PFSK-1 (cell line): ENCODE measurements around the gene TSPAN33.

Source experiments
- FOXP2 ChIP-seq: optimal IDR thresholded peaks from 2 replicates; pipeline ENCODE3; 2011; ENCODE audit warnings: borderline replicate concordance, control low read depth, inconsistent platforms; ENCODE audit not compliant: insufficient read depth; ENCODE audit errors: extremely low read length, extremely low read depth
- POLR2AphosphoS5 ChIP-seq: IDR thresholded peaks from 2 replicates; pipeline ENCODE4 v1.6.1; 2012; ENCODE audit warnings: low read depth, mild to moderate bottlenecking, control low read depth, low read length, moderate library complexity
- SIN3A ChIP-seq: IDR thresholded peaks from 2 replicates; pipeline ENCODE4 v1.6.1; 2012; ENCODE audit warnings: mild to moderate bottlenecking, low read length, moderate library complexity, borderline replicate concordance; ENCODE audit not compliant: insufficient read depth
- TAF1 ChIP-seq: IDR thresholded peaks from 2 replicates; pipeline ENCODE4 v1.6.1; 2012; ENCODE audit warnings: low read length, control low read depth, borderline replicate concordance; ENCODE audit not compliant: insufficient read depth
- TF ChIP-seq, protein P1 (sequence below), 2 experiments: IDR thresholded peaks; 2 replicates each; pipeline versions ENCODE4 v1.6.1 to v1.8.0; 2011 to 2012; ENCODE audit warnings: low read depth in 2 of 2, low read length in 2 of 2, control low read depth in 1 of 2, inconsistent platforms in 1 of 2, mild to moderate bottlenecking in 1 of 2, moderate library complexity in 1 of 2; ENCODE audit not compliant: insufficient read depth in 1 of 2

TSPAN33 gene

DNA sequence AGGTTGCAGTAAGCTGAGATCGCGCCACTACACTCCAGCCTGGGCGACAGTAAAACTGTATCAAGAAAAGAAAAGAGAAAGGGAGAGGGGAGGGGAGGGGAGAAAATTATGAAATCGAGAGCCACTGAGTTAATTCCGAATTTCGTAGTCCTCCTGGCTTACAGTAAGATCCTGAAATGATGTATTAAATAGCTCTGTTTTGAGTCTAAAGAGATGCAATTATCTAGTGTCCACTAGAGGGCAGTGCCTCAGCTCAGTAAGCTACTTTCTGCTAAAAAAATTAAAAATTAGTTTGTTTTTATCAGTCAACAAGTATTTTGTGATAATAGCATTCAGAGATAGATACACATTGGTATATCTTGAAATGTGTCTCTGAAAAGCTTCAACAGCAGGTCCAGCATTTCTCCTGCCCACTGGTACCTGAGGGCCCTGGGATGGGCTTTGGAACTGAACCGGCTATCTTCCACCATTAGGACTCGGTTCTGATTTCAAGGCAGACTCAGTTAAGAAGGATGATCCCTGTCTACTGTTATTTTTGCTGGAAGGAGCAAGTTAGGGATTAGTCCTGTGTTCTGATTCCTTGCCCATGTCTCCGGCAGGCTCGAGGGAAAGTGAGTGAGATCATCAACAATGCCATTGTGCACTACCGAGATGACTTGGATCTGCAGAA lies 19.5 kb downstream of the TSPAN33 start:
- TF ChIP-seq SIN3A (no peak), FOXP2 (no peak), POLR2AphosphoS5 (no peak)
- TF ChIP-seq, protein P1, sequence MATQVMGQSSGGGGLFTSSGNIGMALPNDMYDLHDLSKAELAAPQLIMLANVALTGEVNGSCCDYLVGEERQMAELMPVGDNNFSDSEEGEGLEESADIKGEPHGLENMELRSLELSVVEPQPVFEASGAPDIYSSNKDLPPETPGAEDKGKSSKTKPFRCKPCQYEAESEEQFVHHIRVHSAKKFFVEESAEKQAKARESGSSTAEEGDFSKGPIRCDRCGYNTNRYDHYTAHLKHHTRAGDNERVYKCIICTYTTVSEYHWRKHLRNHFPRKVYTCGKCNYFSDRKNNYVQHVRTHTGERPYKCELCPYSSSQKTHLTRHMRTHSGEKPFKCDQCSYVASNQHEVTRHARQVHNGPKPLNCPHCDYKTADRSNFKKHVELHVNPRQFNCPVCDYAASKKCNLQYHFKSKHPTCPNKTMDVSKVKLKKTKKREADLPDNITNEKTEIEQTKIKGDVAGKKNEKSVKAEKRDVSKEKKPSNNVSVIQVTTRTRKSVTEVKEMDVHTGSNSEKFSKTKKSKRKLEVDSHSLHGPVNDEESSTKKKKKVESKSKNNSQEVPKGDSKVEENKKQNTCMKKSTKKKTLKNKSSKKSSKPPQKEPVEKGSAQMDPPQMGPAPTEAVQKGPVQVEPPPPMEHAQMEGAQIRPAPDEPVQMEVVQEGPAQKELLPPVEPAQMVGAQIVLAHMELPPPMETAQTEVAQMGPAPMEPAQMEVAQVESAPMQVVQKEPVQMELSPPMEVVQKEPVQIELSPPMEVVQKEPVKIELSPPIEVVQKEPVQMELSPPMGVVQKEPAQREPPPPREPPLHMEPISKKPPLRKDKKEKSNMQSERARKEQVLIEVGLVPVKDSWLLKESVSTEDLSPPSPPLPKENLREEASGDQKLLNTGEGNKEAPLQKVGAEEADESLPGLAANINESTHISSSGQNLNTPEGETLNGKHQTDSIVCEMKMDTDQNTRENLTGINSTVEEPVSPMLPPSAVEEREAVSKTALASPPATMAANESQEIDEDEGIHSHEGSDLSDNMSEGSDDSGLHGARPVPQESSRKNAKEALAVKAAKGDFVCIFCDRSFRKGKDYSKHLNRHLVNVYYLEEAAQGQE (IDR thresholded peaks at IDR 0.05; ENCODE audit: insufficient read depth in 1 of 2, low read depth in 2 of 2, low read length in 2 of 2): no peak

DNA sequence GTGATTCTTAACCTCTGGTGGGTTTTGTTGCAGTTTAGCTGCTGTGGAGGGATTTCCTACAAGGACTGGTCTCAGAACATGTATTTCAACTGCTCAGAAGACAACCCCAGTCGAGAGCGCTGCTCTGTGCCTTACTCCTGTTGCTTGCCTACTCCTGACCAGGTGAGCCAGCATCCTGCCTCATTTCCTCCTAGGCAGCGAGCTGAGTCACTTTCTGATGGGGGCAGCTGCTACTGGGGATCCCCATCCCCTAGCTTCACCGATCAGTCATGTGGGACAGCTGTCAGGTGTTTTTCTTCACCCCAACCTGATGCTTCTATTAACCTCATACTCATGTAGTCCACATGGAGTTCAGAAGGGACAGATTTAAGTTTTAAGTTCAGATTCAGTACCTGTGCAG lies 22.2 kb downstream of the TSPAN33 start:
- TF ChIP-seq FOXP2 (no peak), POLR2AphosphoS5 (no peak), SIN3A (no peak)
- TF ChIP-seq, protein P1 (IDR thresholded peaks at IDR 0.05; ENCODE audit: insufficient read depth in 1 of 2, low read depth in 2 of 2, low read length in 2 of 2): no peak

- TF ChIP-seq SIN3A: no peak
- no peak for TF ChIP-seq TAF1
- no peak for TF ChIP-seq FOXP2
- no peak for TF ChIP-seq POLR2AphosphoS5
- TF ChIP-seq, protein P1 (IDR thresholded peaks at IDR 0.05; ENCODE audit: insufficient read depth in 1 of 2, low read depth in 2 of 2, low read length in 2 of 2): no peak
Observed at GRCh38 chr7:129167817-129168216, 23.3 kb downstream of the TSPAN33 start.

DNA sequence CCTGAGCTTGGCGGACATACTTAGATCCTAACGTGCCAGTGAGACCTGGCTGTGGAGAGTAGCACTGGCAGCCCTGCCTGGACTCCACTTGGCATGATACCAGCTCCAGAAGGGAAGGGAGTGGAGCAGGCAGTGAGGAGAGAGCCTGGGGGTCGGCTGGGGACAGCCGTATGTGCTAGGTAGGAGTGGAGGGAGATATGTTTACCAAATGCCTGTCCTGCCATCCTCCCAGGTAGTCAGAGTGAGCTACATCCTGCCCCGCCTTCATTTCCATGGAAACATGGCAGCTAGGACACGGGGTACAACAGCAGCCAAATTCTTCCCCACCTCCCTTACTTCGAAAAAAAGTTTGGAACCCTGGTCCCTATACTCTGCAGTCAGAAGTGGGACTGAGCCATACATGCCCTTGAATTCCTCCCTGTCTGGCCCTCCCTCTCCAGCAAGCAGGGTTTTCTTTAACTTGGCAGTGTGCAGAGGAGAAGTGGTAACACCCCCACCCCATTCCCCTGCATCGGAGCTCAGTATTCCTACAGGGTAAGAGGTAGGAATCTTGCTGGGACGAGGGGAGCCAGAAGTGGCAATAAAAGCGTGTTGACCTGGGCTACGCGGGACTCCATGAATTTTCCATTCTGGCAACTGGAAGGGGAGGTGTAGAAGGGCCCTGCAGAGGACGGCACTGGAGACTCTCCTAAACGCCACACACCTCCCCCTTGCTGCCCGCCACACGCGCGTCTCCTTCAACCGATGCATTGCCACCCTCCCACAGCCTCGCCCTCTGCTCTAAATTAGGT lies 23.9 kb downstream of the TSPAN33 start:
- TF ChIP-seq FOXP2: no peak
- no peak for TF ChIP-seq POLR2AphosphoS5
- no peak for TF ChIP-seq SIN3A
- TF ChIP-seq, protein P1 (IDR thresholded peaks at IDR 0.05; ENCODE audit: insufficient read depth in 1 of 2, low read depth in 2 of 2, low read length in 2 of 2): no peak
- no peak for TF ChIP-seq TAF1
